H1 (cell line): ENCODE measurements around the gene POLR3K. TPM values are rescaled to one million over a fixed set of nuclear protein-coding genes. Genes with fewer than 3 reads are reported as not detected.

ENCODE experiments used
- CTCF ChIA-PET: fragments of 300-600 bp; sonication (Branson Sonifier 250); formaldehyde crosslinking; loops from one replicate; lab custom pipeline; 2021; ENCODE audit not compliant: partially characterized antibody; lab: Charles Lee
- POLR2A ChIA-PET: fragments of 300-600 bp; sonication (Branson Sonifier 250); formaldehyde crosslinking; loops from one replicate; lab custom pipeline; 2021; ENCODE audit warnings: inconsistent platforms; ENCODE audit not compliant: partially characterized antibody; lab: Charles Lee
- DNase-seq, 2 experiments: peaks; one replicate each; pipeline versions ENCODE4 v3.0.0 to v3.0.0-alpha.2; 2010 to 2022; ENCODE audit warnings: low spot score in 2 of 2, low read depth in 1 of 2, mixed read lengths in 1 of 2
- FAIRE-seq: peaks from 2 replicates; lab custom pipeline; 2011; peaks lifted over from hg19 to GRCh38; lab: Jason Lieb, UNC
- H2AFZ ChIP-seq: 2 replicates; pipeline ENCODE4 v1.8.1; 2012; ENCODE audit warnings: low read length, inconsistent platforms
- H2AK5ac ChIP-seq: 2 replicates; pipeline ENCODE4 v1.6.1; 2013; ENCODE audit warnings: low read depth, low read length
- H2BK120ac ChIP-seq: replicated peaks from 2 replicates; pipeline ENCODE3; 2013; ENCODE audit warnings: low read depth, low read length, inconsistent platforms
- H2BK12ac ChIP-seq: 2 replicates; pipeline ENCODE4 v1.6.1; 2013; ENCODE audit warnings: low read depth, low read length
- H2BK15ac ChIP-seq: 2 replicates; pipeline ENCODE4 v1.6.1; 2013; ENCODE audit warnings: low read length
- H2BK20ac ChIP-seq: 2 replicates; pipeline ENCODE4 v1.6.1; 2013; ENCODE audit warnings: low read length
- H2BK5ac ChIP-seq: 2 replicates; pipeline ENCODE4 v1.6.1; 2013; ENCODE audit warnings: low read depth, low read length
- H3K14ac ChIP-seq: 2 replicates; pipeline ENCODE4 v1.6.1; 2013; ENCODE audit warnings: inconsistent platforms; ENCODE audit not compliant: insufficient read length
- H3K18ac ChIP-seq: 2 replicates; pipeline ENCODE4 v1.6.1; 2013; ENCODE audit warnings: low read length; ENCODE audit errors: extremely low read depth
- H3K23ac ChIP-seq: 2 replicates; pipeline ENCODE4 v1.6.1; 2013; ENCODE audit warnings: inconsistent platforms; ENCODE audit not compliant: insufficient read length
- H3K23me2 ChIP-seq: 2 replicates; pipeline ENCODE4 v1.6.1; 2013; ENCODE audit warnings: low read depth, low read length
- H3K27ac ChIP-seq: 2 replicates; pipeline ENCODE4 v1.6.1; 2011; ENCODE audit warnings: low read depth, low read length, inconsistent platforms
- H3K27me3 ChIP-seq, 4 experiments: replicated peaks in 1 of 4; 1 replicate in 1 of 4; 2 replicates in 3 of 4; pipeline versions ENCODE4 v1.6.1 to v1.8.1; 2011 to 2013; ENCODE audit warnings: low read length in 3 of 4, mild to moderate bottlenecking in 3 of 4, inconsistent platforms in 2 of 4, mixed read lengths in 2 of 4, moderate library complexity in 1 of 4; ENCODE audit not compliant: control insufficient read depth in 3 of 4, insufficient read depth in 3 of 4; ENCODE audit errors: extremely low read depth in 1 of 4
- H3K36me3 ChIP-seq, 4 experiments: 2 replicates each; pipeline versions ENCODE4 v1.6.1 to v1.8.1; 2011 to 2013; ENCODE audit warnings: mild to moderate bottlenecking in 4 of 4, low read length in 3 of 4, moderate library complexity in 2 of 4, control low read depth in 1 of 4, inconsistent platforms in 1 of 4; ENCODE audit not compliant: insufficient read depth in 4 of 4, control insufficient read depth in 2 of 4
- H3K4ac ChIP-seq: replicated peaks from 2 replicates; pipeline ENCODE3; 2013; ENCODE audit warnings: low read length, low read depth, mixed read lengths, inconsistent platforms; ENCODE audit not compliant: insufficient read length
- H3K4me1 ChIP-seq, 4 experiments: replicated peaks in 1 of 4; 1 replicate in 1 of 4; 2 replicates in 3 of 4; pipeline versions ENCODE4 v1.6.1 to v1.8.1; 2011 to 2013; ENCODE audit warnings: low read length in 3 of 4, inconsistent platforms in 2 of 4, mixed read lengths in 1 of 4; ENCODE audit not compliant: insufficient read depth in 4 of 4, control insufficient read depth in 3 of 4
- H3K4me2 ChIP-seq, 2 experiments: 2 replicates each; pipeline versions ENCODE4 v1.6.1 to v1.8.1; 2011 to 2013; ENCODE audit warnings: low read depth in 2 of 2, low read length in 2 of 2, control low read depth in 1 of 2, inconsistent platforms in 1 of 2, mild to moderate bottlenecking in 1 of 2; ENCODE audit not compliant: insufficient read depth in 1 of 2
- H3K4me3 ChIP-seq, 4 experiments: fragments of 200-600, 300-600 bp in 1 of 4; sonication (generic), shearing (Covaris generic), sonication (Bioruptor Twin) in 1 of 4; 2 replicates each; pipeline versions ENCODE4 v1.5.1 to v1.8.1; 2011 to 2016; ENCODE audit warnings: low read length in 4 of 4, low read depth in 3 of 4, control low read depth in 2 of 4, inconsistent platforms in 2 of 4, mild to moderate bottlenecking in 2 of 4, mixed read lengths in 1 of 4, moderate library complexity in 1 of 4; ENCODE audit not compliant: insufficient read depth in 2 of 4; ENCODE audit errors: extremely low read depth in 1 of 4
- H3K56ac ChIP-seq: replicated peaks from 2 replicates; pipeline ENCODE3; 2013; ENCODE audit warnings: low read depth, mild to moderate bottlenecking, mixed read lengths, low read length, inconsistent platforms; ENCODE audit not compliant: insufficient read length
- H3K79me1 ChIP-seq: 2 replicates; pipeline ENCODE4 v1.6.1; 2013; ENCODE audit warnings: low read depth, low read length, control low read depth
- H3K79me2 ChIP-seq, 2 experiments: 2 replicates each; pipeline versions ENCODE4 v1.6.1 to v1.8.1; 2012 to 2013; ENCODE audit warnings: low read length in 2 of 2, mild to moderate bottlenecking in 2 of 2, inconsistent platforms in 1 of 2; ENCODE audit not compliant: insufficient read depth in 2 of 2, control insufficient read depth in 1 of 2
- H3K9ac ChIP-seq, 4 experiments: replicated peaks in 1 of 4; 1 replicate in 1 of 4; 2 replicates in 3 of 4; pipeline versions ENCODE4 v1.6.1 to v1.8.1; 2011 to 2013; ENCODE audit warnings: low read depth in 3 of 4, low read length in 3 of 4, control low read depth in 2 of 4, mild to moderate bottlenecking in 2 of 4, moderate library complexity in 2 of 4, inconsistent platforms in 1 of 4; ENCODE audit errors: extremely low read depth in 1 of 4
- H3K9me3 ChIP-seq, 2 experiments: 2 replicates each; pipeline versions ENCODE4 v1.6.1 to v1.8.1; 2012 to 2013; ENCODE audit warnings: mild to moderate bottlenecking in 2 of 2, moderate library complexity in 2 of 2, control low read depth in 1 of 2, inconsistent platforms in 1 of 2, low read depth in 1 of 2, low read length in 1 of 2, mixed read lengths in 1 of 2; ENCODE audit not compliant: insufficient read depth in 2 of 2
- H4K20me1 ChIP-seq, 2 experiments: replicated peaks in 1 of 2; 2 replicates each; pipeline versions ENCODE3 to v1.8.1; 2011 to 2013; ENCODE audit warnings: inconsistent platforms in 2 of 2, low read length in 2 of 2, mild to moderate bottlenecking in 1 of 2; ENCODE audit not compliant: insufficient read depth in 2 of 2, control insufficient read depth in 1 of 2
- H4K5ac ChIP-seq: 2 replicates; pipeline ENCODE4 v1.6.1; 2013; ENCODE audit warnings: low read length, low read depth, mixed read lengths, inconsistent platforms; ENCODE audit not compliant: insufficient read length
- H4K8ac ChIP-seq: 2 replicates; pipeline ENCODE4 v1.8.0; 2013; ENCODE audit warnings: mild to moderate bottlenecking, moderate library complexity, low read length, inconsistent platforms; ENCODE audit not compliant: insufficient read depth; ENCODE audit errors: extremely low read depth
- H4K91ac ChIP-seq: replicated peaks from 2 replicates; pipeline ENCODE3; 2013; ENCODE audit warnings: low read length, mixed read lengths, inconsistent platforms; ENCODE audit not compliant: insufficient read length
- CEBPB ChIP-seq: IDR thresholded peaks from 2 replicates; pipeline ENCODE4 v1.6.1; 2012; ENCODE audit warnings: low read depth, low read length
- CTCF ChIP-seq, 3 experiments: IDR thresholded peaks; 1 replicate in 2 of 3; 2 replicates in 1 of 3; pipeline versions ENCODE4 v1.5.1 to v1.6.1; 2011; ENCODE audit warnings: low read length in 3 of 3, mild to moderate bottlenecking in 3 of 3, inconsistent platforms in 2 of 3, low read depth in 1 of 3, moderate library complexity in 1 of 3; ENCODE audit not compliant: insufficient read depth in 1 of 3; ENCODE audit errors: control extremely low read depth in 1 of 3
- MAFK ChIP-seq: IDR thresholded peaks from 2 replicates; pipeline ENCODE4 v1.6.1; 2012; ENCODE audit warnings: low read depth, mild to moderate bottlenecking, improper control_type of control experiment, low read length
- POLR2A ChIP-seq, 2 experiments: IDR thresholded peaks; 1 replicate in 1 of 2; 2 replicates in 1 of 2; pipeline ENCODE4 v1.6.1; 2011; ENCODE audit warnings: low read depth in 2 of 2, low read length in 2 of 2, mild to moderate bottlenecking in 2 of 2; ENCODE audit errors: control extremely low read depth in 1 of 2
- POU5F1 ChIP-seq: IDR thresholded peaks from 2 replicates; pipeline ENCODE4 v1.6.1; 2011; ENCODE audit warnings: low read depth, mild to moderate bottlenecking, low read length, moderate library complexity
- RAD21 ChIP-seq, 2 experiments: IDR thresholded peaks in 1 of 2; conservative IDR thresholded peaks in 1 of 2; 2 replicates each; pipeline ENCODE4 v1.6.1; 2011; ENCODE audit warnings: low read depth in 2 of 2, low read length in 2 of 2, improper control_type of control experiment in 1 of 2, inconsistent platforms in 1 of 2, mild to moderate bottlenecking in 1 of 2, moderate library complexity in 1 of 2
- RNF2 ChIP-seq: fragments of 200-900, 300-1000 bp; sonication (generic); IDR thresholded peaks from 2 replicates; pipeline ENCODE4 v1.7.1; 2016; ENCODE audit warnings: borderline replicate concordance, low read depth, mild to moderate bottlenecking, antibody characterized with exemption, low read length; ENCODE audit not compliant: poor library complexity, severe bottlenecking; ENCODE audit errors: missing control alignments
- TAF7 ChIP-seq: optimal IDR thresholded peaks from 2 replicates; pipeline ENCODE3; 2011; ENCODE audit warnings: low read depth, mild to moderate bottlenecking, inconsistent platforms, low read length, moderate library complexity, borderline replicate concordance
- USF2 ChIP-seq: IDR thresholded peaks from 2 replicates; pipeline ENCODE4 v1.6.1; 2011; ENCODE audit warnings: low read length, improper control_type of control experiment
- WGBS, 2 experiments: shearing (Covaris generic) in 1 of 2; methylation state at CpG; one replicate each; pipeline versions ENCODE4 v1.1.6 to v1.1.7; 2013 to 2015; ENCODE audit warnings: low lambda C conversion rate in 2 of 2, mixed read lengths in 2 of 2, inconsistent platforms in 1 of 2, low coverage in 1 of 2, missing lambda C conversion rate in 1 of 2; ENCODE audit not compliant: insufficient replicate concordance in 2 of 2, insufficient coverage in 1 of 2, insufficient read length in 1 of 2; ENCODE audit errors: extremely low coverage in 1 of 2, missing lambda C conversion rate in 1 of 2; 5-methylcytosine and 5-hydroxymethylcytosine counted together
- polyA plus RNA-seq, 7 experiments: library from polyadenylated mRNA; depleted of rRNA in 3 of 7; stranded (reverse) in 5 of 7; unstranded in 2 of 7; fragments of >200 nt in 5 of 7; fragments of 200-250 nt in 2 of 7; gene quantifications; 1 replicate in 5 of 7; 2 replicates in 1 of 7; 4 replicates in 1 of 7; pipeline versions ENCODE4 v1.2.1 to v1.2.3, GENCODE V29; 2011 to 2013; ENCODE audit warnings: missing spikeins in 2 of 7, mixed read lengths in 2 of 7
- total RNA-seq: library from RNA; stranded (reverse); fragmentation: NEBNext Ultra II Directional; extraction: Animal tissue kit (Norgen Biotek cat#: 25700); gene quantifications from 2 replicates; pipeline ENCODE4 v1.2.1, GENCODE V29; 2021

Gene POLR3K
- total and polyA plus RNA-seq, 2 of the 8 experiments (the other 6 are each of a cell fraction or from before 2014, with no cell fraction given) = 45.4 to 80.5 TPM

GRCh38 chr16:63466-63865, 10.1 kb upstream of the POLR3K start:
- Histone ChIP-seq H4K20me1 (peaks cover 13 to 28% of the 10 kb centered on the region in 2 experiments), H3K4me3 (no peak overlapping the region), H3K36me3 (peaks cover 11 to 31% (median 17%) of the 10 kb centered on the region in 4 experiments), H3K79me2 (no peaks in the 10 kb centered on the region), H3K4me2 (no peak overlapping the region), H3K27ac (no peak overlapping the region), H2BK12ac (no peak overlapping the region), H2BK5ac (no peak overlapping the region), H2AK5ac (no peak overlapping the region), H2BK120ac (no peak overlapping the region), H3K23me2 (no peaks in the 10 kb centered on the region; the same call in 1 of the 2 replicates), H3K9ac (no peak overlapping the region), H3K9me3 (no peaks in the 10 kb centered on the region), H4K5ac (no peak overlapping the region), H3K14ac (no peak overlapping the region), H4K8ac (no peak overlapping the region), H3K23ac (no peak overlapping the region), H3K4ac (no peak overlapping the region), H3K56ac (no peak overlapping the region), H2BK15ac (no peak overlapping the region), H4K91ac (no peak overlapping the region), H2AFZ (no peak overlapping the region), H3K79me1 (no peaks in the 10 kb centered on the region), H3K4me1 (peaks cover 0 to 7% (median 3%) of the 10 kb centered on the region in 4 experiments; a peak in 5 of 7 replicates), H3K27me3 (no peaks in the 10 kb centered on the region), H2BK20ac (no peak overlapping the region), H3K18ac (no peak overlapping the region)
- 97% methylated on average over 15 of the region's 16 CpGs; no CpG with 5 or more reads in 1 of the 2 experiments for WGBS, 2 experiments
- ChIA-PET POLR2A (interaction anchor here (1.0 to 16.6 kb wide), 7 partner anchors 9 to 31 kb away, joined by 3 to 153 read pairs (median 4); partner anchors contain the start of genes POLR3K, RHBDF1 and SNRNP25), CTCF (interaction anchor here (0.9 to 21.2 kb wide), 4 partner anchors 9 to 70 kb away, joined by 3 to 856 read pairs (median 6); partner anchors contain the start of genes MPG and RHBDF1)
- DNase-seq (no peak), FAIRE-seq (no peak)
- TF ChIP-seq USF2 (no peak), MAFK (no peak), CEBPB (no peak), TAF7 (no peak), RAD21 (IDR thresholded peaks at IDR 0.05 in 1 of 2, conservative IDR thresholded peaks at IDR 0.05 in 1 of 2; ENCODE audit: low read depth in 2 of 2, low read length in 2 of 2) (no peak), POU5F1 (no peak), CTCF (IDR thresholded peaks at IDR 0.05; ENCODE audit: control extremely low read depth in 1 of 3, insufficient read depth in 1 of 3, low read depth in 1 of 3, low read length in 3 of 3) (no peak), POLR2A (IDR thresholded peaks at IDR 0.05; ENCODE audit: control extremely low read depth in 1 of 2, low read depth in 2 of 2, low read length in 2 of 2) (no peak), RNF2 (no peak)
